BE2C (cell line): Measurements from ENCODE around the gene CCR5AS.
"Not testable (repeated sequence)": the region's sequence is repeated elsewhere in the genome, so short reads cannot be mapped to it uniquely, and the experiment has no call there.

Experiments used
- DNase-seq: peaks from one replicate; pipeline ENCODE4 v3.0.0-alpha.2; 2020
- H3K27me3 ChIP-seq: fragments of 250-450 bp; sonication (Bioruptor Pico); 2 replicates; pipeline ENCODE4 v1.5.1; 2020; ENCODE audit warnings: mild to moderate bottlenecking
- H3K36me3 ChIP-seq: fragments of 250-450 bp; sonication (Bioruptor Pico); 2 replicates; pipeline ENCODE4 v1.5.1; 2020; ENCODE audit warnings: mild to moderate bottlenecking
- H3K4me1 ChIP-seq: fragments of 250-450 bp; sonication (Bioruptor Pico); 2 replicates; pipeline ENCODE4 v1.5.1; 2020
- H3K4me3 ChIP-seq: 2 replicates; pipeline ENCODE4 v1.5.1; 2011; ENCODE audit warnings: low read depth, low read length
- H3K9me3 ChIP-seq: fragments of 250-450 bp; sonication (Bioruptor Pico); 2 replicates; pipeline ENCODE4 v1.5.1; 2020
- CTCF ChIP-seq: IDR thresholded peaks from 2 replicates; pipeline ENCODE4 v1.5.1; 2012; ENCODE audit warnings: mild to moderate bottlenecking, low read depth, low read length

The CCR5AS gene

GRCh38 chr3:46440531-46441294 is 33.8 kb upstream of the CCR5AS start:
- Histone ChIP-seq H3K36me3 (no peaks in the 10 kb centered on the region), H3K9me3 (no peaks in the 10 kb centered on the region), H3K4me1 (no peaks in the 10 kb centered on the region), H3K4me3 (no peak overlapping the region), H3K27me3 (no peaks in the 10 kb centered on the region)
- no peak for DNase-seq
- TF ChIP-seq CTCF = no peak

- no peak for TF ChIP-seq CTCF
- Histone ChIP-seq H3K27me3 (no peaks in the 10 kb centered on the region), H3K36me3 (no peaks in the 10 kb centered on the region), H3K4me1 (no peaks in the 10 kb centered on the region), H3K4me3 (no peak overlapping the region), H3K9me3 (no peaks in the 10 kb centered on the region)
- no peak for DNase-seq
Observed at GRCh38 chr3:46438831-46439230, 32.0 kb upstream of the CCR5AS start.

- H3K4me1 ChIP-seq = no peaks in the 10 kb centered on the region
- TF ChIP-seq CTCF = no peak
Observed at GRCh38 chr3:46435081-46435726, 28.3 kb upstream of the CCR5AS start.

DNA sequence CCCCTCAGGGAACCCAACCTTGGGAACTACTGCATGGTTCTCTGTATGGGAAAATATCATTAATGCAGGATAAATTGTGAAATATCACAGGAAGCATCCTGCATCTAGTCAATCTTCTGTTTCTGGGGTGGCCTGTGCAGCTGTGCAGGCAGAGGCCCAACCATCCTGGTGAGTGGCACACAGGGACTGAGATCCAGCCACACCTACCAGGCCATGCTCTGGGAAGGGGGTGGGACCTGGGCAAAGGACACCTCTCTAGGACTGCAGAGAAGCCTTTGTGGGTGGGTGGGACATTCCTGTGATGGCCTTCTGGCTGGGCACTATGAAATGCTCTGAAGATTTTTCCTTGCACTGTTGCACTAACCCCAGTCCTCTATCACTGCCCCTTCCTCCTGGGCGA is 27.0 kb upstream of the CCR5AS start:
- H3K27me3 ChIP-seq = no peaks in the 10 kb centered on the region
- DNase-seq = no peak
- no peak for TF ChIP-seq CTCF
- H3K9me3 ChIP-seq = no peaks in the 10 kb centered on the region
- H3K4me3 ChIP-seq = no peak overlapping the region
- no peaks in the 10 kb centered on the region for H3K4me1 ChIP-seq
- H3K36me3 ChIP-seq = no peaks in the 10 kb centered on the region

More at GRCh38 chr3:46435081-46435726, 28.3 kb upstream of the CCR5AS start:
- Histone ChIP-seq H3K36me3 (no peaks in the 10 kb centered on the region), H3K9me3 (no peaks in the 10 kb centered on the region), H3K4me3 (no peak overlapping the region), H3K27me3 (no peaks in the 10 kb centered on the region)
- no peak for DNase-seq

GRCh38 chr3:46433118-46433517 is 26.3 kb upstream of the CCR5AS start:
- H3K4me3 ChIP-seq, H3K4me1 ChIP-seq, H3K36me3 ChIP-seq, H3K9me3 ChIP-seq, DNase-seq, H3K27me3 ChIP-seq: not testable (repeated sequence)

DNA sequence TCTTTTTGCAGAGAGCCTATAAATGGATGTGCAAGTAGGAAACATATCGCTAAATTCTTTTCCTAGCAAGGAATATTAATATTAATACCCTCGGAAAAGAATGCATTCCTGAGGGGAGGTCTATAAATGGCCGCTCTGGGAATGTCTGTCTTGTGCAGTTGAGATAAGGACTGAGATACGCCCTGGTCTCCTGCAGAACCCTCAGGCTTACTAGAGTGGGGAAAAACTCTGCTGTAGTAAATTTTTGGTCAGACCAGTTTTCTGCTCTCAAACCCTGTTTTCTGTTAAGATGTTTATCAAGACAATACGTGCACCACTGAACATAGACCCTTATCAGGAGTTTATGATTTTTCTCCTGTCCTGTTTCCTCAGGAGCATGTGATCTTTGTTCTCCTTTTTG is 25.0 kb upstream of the CCR5AS start:
- not testable (repeated sequence) for H3K4me1 ChIP-seq, H3K36me3 ChIP-seq, H3K27me3 ChIP-seq, H3K9me3 ChIP-seq, DNase-seq, H3K4me3 ChIP-seq

DNA sequence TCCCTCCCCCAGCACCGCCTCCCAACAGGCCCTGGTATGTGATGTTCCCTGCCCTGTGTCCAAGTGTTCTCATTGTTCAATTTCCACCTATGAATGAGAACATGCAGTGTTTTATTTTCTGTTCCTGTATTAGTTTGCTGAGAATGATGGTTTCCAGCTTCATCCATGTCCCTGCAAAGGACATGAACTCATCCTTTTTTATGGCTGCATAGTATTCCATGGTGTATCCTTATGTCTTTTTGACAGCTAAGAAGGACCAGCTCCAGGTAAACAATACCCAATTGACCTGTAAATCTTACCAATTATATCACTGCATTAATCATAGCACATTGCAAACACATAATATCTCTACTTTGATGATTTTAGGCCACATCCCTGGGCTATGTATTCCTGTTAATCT is 24.0 kb upstream of the CCR5AS start:
- H3K27me3 ChIP-seq, H3K4me1 ChIP-seq, DNase-seq, H3K36me3 ChIP-seq, H3K4me3 ChIP-seq, H3K9me3 ChIP-seq: not testable (repeated sequence)
